HEK293 (cell line): Measurements from ENCODE around the gene FPGS.

Experiments used
- CTCF ChIP-seq: fragments of 450-650 bp; formaldehyde crosslinking; IDR thresholded peaks from 2 replicates; pipeline ENCODE4 v1.5.1; 2016; ENCODE audit warnings: missing biosample characterization, missing genetic modification characterization
- ZNF670 ChIP-seq: fragments of 450-650 bp; formaldehyde crosslinking; IDR thresholded peaks from 2 replicates; pipeline ENCODE4 v1.5.1; 2016; ENCODE audit warnings: missing biosample characterization, missing genetic modification characterization, low read depth

GRCh38 chr9:127829205-127829906, 26.7 kb downstream of the FPGS start:
- TF ChIP-seq CTCF (tag by site-specific recombination) (no peak), ZNF670 (tag by site-specific recombination) (no peak)
